Gastroesophageal sphincter (tissue), 4 donors: ENCODE measurements around the gene PLPP2. TPM values are rescaled to one million over a fixed set of nuclear protein-coding genes. Genes with fewer than 3 reads are reported as not detected.

Source experiments
- ATAC-seq: fragments of 150-250 bp; one replicate; pipeline ENCODE4 v1.9.1; 2016; ENCODE audit warnings: mild to moderate bottlenecking, moderate library complexity
- H3K27ac ChIP-seq, 4 donors: fragments of 200-600 bp; sonication (generic) in 3 of 4; 1 replicate in 3 of 4; 2 replicates in 1 of 4; pipeline ENCODE4 v1.5.1; 2016 to 2019
- H3K27me3 ChIP-seq: fragments of 200-600 bp; sonication (generic); one replicate; pipeline ENCODE4 v1.5.1; 2019
- H3K36me3 ChIP-seq, 2 donors: fragments of 200-600 bp; sonication (generic); one replicate each; pipeline ENCODE4 v1.5.1; 2019; ENCODE audit warnings: control low read depth in 1 of 2
- H3K4me1 ChIP-seq, 3 donors: fragments of 200-600 bp; sonication (generic); 1 replicate in 2 of 3; 2 replicates in 1 of 3; pipeline ENCODE4 v1.5.1; 2016 to 2019; ENCODE audit warnings: control low read depth in 2 of 3
- H3K4me3 ChIP-seq, 2 donors: fragments of 200-600 bp; sonication (generic); one replicate each; pipeline ENCODE4 v1.5.1; 2019; ENCODE audit warnings: mild to moderate bottlenecking in 1 of 2, moderate library complexity in 1 of 2
- H3K9me3 ChIP-seq, 3 donors: fragments of 200-600 bp; sonication (generic); one replicate each; pipeline ENCODE4 v1.5.1; 2017 to 2019; ENCODE audit warnings: control low read depth in 2 of 3
- EP300 ChIP-seq: sonication (generic); formaldehyde crosslinking; IDR thresholded peaks from one replicate; pipeline ENCODE4 v1.6.1; 2017; ENCODE audit warnings: antibody characterized with exemption, mild to moderate bottlenecking
- POLR2A ChIP-seq, 2 donors: fragments of 450-650 bp; IDR thresholded peaks; one replicate each; pipeline ENCODE4 v1.6.1; 2017; ENCODE audit warnings: antibody characterized with exemption in 2 of 2, mild to moderate bottlenecking in 2 of 2, moderate library complexity in 1 of 2
- POLR2AphosphoS5 ChIP-seq: sonication (generic); formaldehyde crosslinking; IDR thresholded peaks from one replicate; pipeline ENCODE4 v1.6.1; 2017; ENCODE audit warnings: antibody characterized with exemption
- WGBS, 2 donors: methylation state at CpG; one replicate each; pipeline ENCODE4 v1.1.5; 2018; ENCODE audit warnings: low coverage in 1 of 2; 5-methylcytosine and 5-hydroxymethylcytosine counted together
- total RNA-seq, 4 donors: library from RNA; depleted of rRNA; stranded (reverse); fragments of >200 nt; gene quantifications; one replicate each; pipeline ENCODE4 v1.1.0, GENCODE V29; 2016
- TF ChIP-seq, protein P1 (sequence below), 4 experiments: fragments of 200-600 bp in 2 of 4; fragments of 450-650 bp in 2 of 4; sonication (generic) in 1 of 4; IDR thresholded peaks; one replicate each; pipeline ENCODE4 v1.5.1; 2017 to 2019; ENCODE audit warnings: antibody characterized with exemption in 4 of 4, mild to moderate bottlenecking in 2 of 4, moderate library complexity in 2 of 4

The PLPP2 gene
- total RNA-seq, 4 donors from 2014 or later = 2.3 to 26.4 (median 3.7) TPM

DNA sequence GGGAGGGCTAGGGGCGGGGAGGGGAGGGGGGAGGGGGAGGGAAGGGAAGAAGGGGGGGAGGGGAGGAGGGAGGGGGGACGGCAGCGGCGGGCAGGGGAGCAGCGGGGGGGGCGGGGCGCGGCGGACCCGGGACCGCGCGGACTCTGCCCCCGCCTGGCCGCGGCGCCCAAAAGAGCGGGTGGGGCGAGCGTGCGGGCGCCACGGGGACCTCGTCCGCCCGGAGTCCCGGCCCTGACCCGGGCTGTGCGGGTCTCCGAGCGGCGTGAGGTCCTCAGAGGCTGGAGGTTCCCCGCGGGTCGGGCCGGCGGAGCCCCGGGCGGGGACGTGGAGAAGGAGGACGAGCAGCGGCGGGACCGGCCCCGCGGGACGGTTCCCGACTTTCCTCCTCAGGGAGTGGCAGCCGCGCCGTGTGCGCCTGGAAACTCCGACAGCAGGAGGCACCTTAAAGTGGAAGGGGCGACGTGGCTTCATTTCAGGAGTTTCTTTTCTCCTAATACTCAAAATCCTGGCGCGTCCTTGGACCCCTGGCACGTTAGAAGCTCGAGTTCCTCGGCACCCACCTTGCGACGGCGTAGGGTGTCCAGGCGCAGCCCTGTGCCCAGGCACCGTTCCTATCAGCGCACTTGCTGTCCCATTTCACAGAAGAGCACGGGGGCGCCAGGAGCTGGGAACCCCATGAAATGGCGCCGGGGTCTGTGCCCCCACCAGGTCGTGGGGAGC is 518 bp upstream of the PLPP2 start:
- Histone ChIP-seq H3K36me3 (no peaks in the 10 kb centered on the region), H3K4me3 (peak overlapping the region in 1 of 2 donors; percentile 48), H3K27me3 (peaks cover 56% of the 10 kb centered on the region), H3K27ac (peak overlapping the region in 2 of 4 donors; percentile 14 to 53), H3K9me3 (no peaks in the 10 kb centered on the region), H3K4me1 (peaks cover 0 to 60% (median 18%) of the 10 kb centered on the region in 3 donors)
- no peak for ATAC-seq
- no CpG with 5 or more reads among the region's 71 CpGs for WGBS, 2 donors
- TF ChIP-seq, protein P1, sequence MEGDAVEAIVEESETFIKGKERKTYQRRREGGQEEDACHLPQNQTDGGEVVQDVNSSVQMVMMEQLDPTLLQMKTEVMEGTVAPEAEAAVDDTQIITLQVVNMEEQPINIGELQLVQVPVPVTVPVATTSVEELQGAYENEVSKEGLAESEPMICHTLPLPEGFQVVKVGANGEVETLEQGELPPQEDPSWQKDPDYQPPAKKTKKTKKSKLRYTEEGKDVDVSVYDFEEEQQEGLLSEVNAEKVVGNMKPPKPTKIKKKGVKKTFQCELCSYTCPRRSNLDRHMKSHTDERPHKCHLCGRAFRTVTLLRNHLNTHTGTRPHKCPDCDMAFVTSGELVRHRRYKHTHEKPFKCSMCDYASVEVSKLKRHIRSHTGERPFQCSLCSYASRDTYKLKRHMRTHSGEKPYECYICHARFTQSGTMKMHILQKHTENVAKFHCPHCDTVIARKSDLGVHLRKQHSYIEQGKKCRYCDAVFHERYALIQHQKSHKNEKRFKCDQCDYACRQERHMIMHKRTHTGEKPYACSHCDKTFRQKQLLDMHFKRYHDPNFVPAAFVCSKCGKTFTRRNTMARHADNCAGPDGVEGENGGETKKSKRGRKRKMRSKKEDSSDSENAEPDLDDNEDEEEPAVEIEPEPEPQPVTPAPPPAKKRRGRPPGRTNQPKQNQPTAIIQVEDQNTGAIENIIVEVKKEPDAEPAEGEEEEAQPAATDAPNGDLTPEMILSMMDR (IDR thresholded peaks at IDR 0.05) = no peak
- no peak for TF ChIP-seq POLR2A (IDR thresholded peaks at IDR 0.05)
- no peak for TF ChIP-seq POLR2AphosphoS5
- no peak for TF ChIP-seq EP300

DNA sequence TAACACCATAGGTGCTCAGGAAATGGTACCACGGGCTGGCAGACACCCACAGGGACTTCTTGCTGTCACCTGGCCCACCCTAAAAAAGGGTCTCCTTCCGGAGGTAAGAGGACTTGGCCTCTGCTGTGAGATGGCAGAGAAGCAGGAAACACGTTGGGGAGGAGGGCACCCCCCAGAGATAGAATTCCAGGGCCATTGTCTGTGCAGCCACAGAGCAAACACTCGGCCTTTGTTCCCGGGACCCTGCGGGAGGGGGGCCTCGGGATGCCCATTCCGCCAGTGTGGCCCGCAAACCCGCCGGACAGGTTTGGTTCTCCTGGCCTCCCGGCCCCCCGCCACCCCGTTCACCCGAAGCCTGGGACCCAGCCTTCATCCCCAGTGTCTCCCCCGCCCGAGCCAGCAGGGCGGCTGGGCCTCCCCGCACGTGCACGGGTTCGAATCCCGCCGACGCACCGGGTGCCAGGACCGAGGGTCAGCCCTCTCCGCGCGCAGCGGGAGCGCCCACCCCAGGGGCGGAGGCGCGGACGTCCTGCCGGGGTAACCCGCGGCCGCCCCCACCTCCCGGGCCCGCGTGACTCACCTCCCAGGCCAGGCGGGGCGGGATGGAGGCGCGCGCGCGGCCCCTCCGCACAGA is 714 bp downstream of the PLPP2 start:
- Histone ChIP-seq H3K9me3 (no peaks in the 10 kb centered on the region), H3K4me3 (peak overlapping the region in 1 of 2 donors; percentile 48), H3K27ac (peak overlapping the region in 3 of 4 donors; percentile 57 to 75 (median 65)), H3K4me1 (peaks cover 0 to 48% (median 16%) of the 10 kb centered on the region in 3 donors), H3K27me3 (peaks cover 56% of the 10 kb centered on the region), H3K36me3 (no peaks in the 10 kb centered on the region)
- WGBS, 2 donors = 28 to 40% methylated on average over 2 to 5 of the region's 51 CpGs
- TF ChIP-seq POLR2A (IDR thresholded peaks at IDR 0.05) (no peak), EP300 (no peak), POLR2AphosphoS5 (no peak)
- TF ChIP-seq, protein P1 (IDR thresholded peaks at IDR 0.05) = no peak
- peak; percentile 54 for ATAC-seq

DNA sequence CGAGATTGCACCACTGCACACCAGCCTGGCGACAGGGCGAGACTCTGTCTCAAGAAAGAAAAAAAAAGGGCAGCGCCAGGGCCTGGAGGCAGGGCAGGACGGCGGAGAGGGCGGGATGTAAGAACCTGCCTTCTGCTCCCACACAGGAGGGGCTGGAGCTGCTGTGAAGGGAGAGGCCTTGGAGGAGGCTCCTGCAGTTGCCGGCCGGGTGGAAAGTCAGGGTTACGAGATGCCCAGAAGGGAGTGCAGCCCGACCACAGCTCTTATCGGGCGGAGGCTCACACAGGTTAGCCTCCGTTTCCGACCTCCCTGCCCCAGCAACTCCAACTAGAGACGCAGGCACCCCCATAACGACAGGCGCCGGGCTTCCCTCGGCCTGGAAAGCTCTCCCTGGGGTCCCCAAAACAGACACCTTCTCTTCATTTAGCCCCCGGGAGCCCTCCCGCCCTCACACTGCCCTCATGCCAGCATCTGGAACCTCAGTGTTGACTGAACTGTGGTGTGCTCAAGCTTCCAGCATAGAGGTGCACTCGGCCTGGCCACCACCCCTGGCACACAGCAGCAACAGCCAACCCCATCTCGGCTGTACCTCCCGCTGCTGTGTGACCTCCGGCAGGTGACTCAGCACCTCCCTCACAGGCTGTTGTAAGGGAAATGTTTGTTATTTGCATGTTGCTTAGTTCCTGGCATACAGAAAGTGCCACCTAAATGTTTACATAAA is 1.4 kb downstream of the PLPP2 start:
- peaks cover 52% of the 10 kb centered on the region for H3K27me3 ChIP-seq
- peak overlapping the region in 1 of 2 donors; percentile 48 for H3K4me3 ChIP-seq
- no peaks in the 10 kb centered on the region for H3K36me3 ChIP-seq
- peaks cover 0 to 41% (median 9%) of the 10 kb centered on the region in 3 donors for H3K4me1 ChIP-seq
- H3K27ac ChIP-seq = peak overlapping the region in 3 of 4 donors; percentile 57 to 75 (median 65)
- TF ChIP-seq, protein P1 (IDR thresholded peaks at IDR 0.05) = no peak
- TF ChIP-seq POLR2A (IDR thresholded peaks at IDR 0.05) (no peak), EP300 (no peak), POLR2AphosphoS5 (no peak)
- no peaks in the 10 kb centered on the region for H3K9me3 ChIP-seq
- peak; percentile 10 for ATAC-seq
- WGBS, 2 donors = 54 to 60% methylated on average over 2 to 16 of the region's 26 CpGs

DNA sequence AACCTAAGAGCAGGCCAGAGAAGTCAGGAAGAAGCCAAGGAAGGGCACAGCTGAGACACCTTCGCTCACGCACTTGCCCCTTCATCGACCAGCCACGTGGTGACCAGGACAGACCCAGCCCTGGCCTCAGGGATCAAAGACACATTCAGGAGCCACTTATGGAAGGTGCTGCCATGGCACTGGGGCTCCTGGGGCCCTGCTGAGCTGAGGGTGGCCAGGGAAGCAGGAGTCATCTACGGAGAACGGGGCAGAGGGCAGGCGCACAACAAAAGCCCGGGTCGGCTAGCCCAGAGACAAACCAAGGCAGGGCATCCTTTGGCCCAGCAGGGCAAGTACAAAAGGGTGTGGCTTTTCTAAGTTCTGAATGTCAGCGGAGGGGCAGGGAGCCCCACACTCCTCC is 2.3 kb downstream of the PLPP2 start:
- Histone ChIP-seq H3K4me1 (peaks cover 0 to 32% (median 6%) of the 10 kb centered on the region in 3 donors), H3K27ac (peak overlapping the region in 1 of 4 donors; percentile 75), H3K9me3 (no peaks in the 10 kb centered on the region), H3K4me3 (no peak overlapping the region), H3K27me3 (peaks cover 43% of the 10 kb centered on the region), H3K36me3 (no peaks in the 10 kb centered on the region)
- TF ChIP-seq EP300 = no peak
- TF ChIP-seq, protein P1 (IDR thresholded peaks at IDR 0.05) = no peak
- no peak for TF ChIP-seq POLR2A (IDR thresholded peaks at IDR 0.05)
- TF ChIP-seq POLR2AphosphoS5 = no peak
- 72% methylated on average over 7 of the region's 10 CpGs; no CpG with 5 or more reads in 1 of the 2 donors for WGBS, 2 donors
- ATAC-seq = no peak
